ENCODE results near the gene EPHA8.

Gene EPHA8

GRCh38 chr1:22586356-22587130, 23.3 kb downstream of the EPHA8 start:
- Histone ChIP-seq H3K14ac (ENCODE audit: low read length in 2 of 2) (peak overlapping the region in 1 of 2 experiments; percentile 37), H3K36me3 (ENCODE audit: control insufficient read depth in 1 of 2, insufficient read depth in 2 of 2, low read depth in 1 of 2, low read length in 2 of 2) (no peaks in the 10 kb centered on the region), H3K4ac (ENCODE audit: low read depth in 1 of 2, low read length in 2 of 2) (no peak overlapping the region), H3K9me3 (ENCODE audit: control insufficient read depth, low read length) (no peaks in the 10 kb centered on the region), H2BK120ac (ENCODE audit: low read depth, low read length) (no peak overlapping the region), H3K9ac (ENCODE audit: low read length) (no peak overlapping the region), H3K79me1 (replicated peaks; ENCODE audit: low read length, poor library complexity, severe bottlenecking) (no peaks in the 10 kb centered on the region), H3K18ac (ENCODE audit: low read depth in 1 of 2, low read length in 2 of 2) (no peak overlapping the region), H2BK5ac (ENCODE audit: low read depth, low read length, poor library complexity, severe bottlenecking) (no peak overlapping the region), H3K27ac (ENCODE audit: low read length, poor library complexity, severe bottlenecking) (no peak overlapping the region), H4K91ac (ENCODE audit: low read length) (no peak overlapping the region), H3K4me1 (ENCODE audit: control insufficient read depth, insufficient read depth, low read depth, low read length) (peaks cover 2% of the 10 kb centered on the region), H3K4me3 (ENCODE audit: insufficient read depth in 1 of 2, low read depth in 1 of 2, low read length in 2 of 2) (no peak overlapping the region), H2AK5ac (ENCODE audit: low read length, severe bottlenecking) (no peak overlapping the region), H2BK15ac (ENCODE audit: low read depth, poor library complexity, severe bottlenecking) (no peak overlapping the region), H2BK12ac (ENCODE audit: low read length in 2 of 2) (no peak overlapping the region), H3K23ac (ENCODE audit: low read length in 2 of 2) (no peak overlapping the region), H3K4me2 (ENCODE audit: low read length, poor library complexity, severe bottlenecking) (no peak overlapping the region), H4K8ac (ENCODE audit: low read length) (no peak overlapping the region), H2AFZ (ENCODE audit: low read depth, low read length) (no peak overlapping the region), H3K27me3 (ENCODE audit: control insufficient read depth in 1 of 2, insufficient read depth in 1 of 2, low read length in 2 of 2) (peaks cover 68 to 80% of the 10 kb centered on the region in 2 experiments)
- DNase-seq, result no peak
- 86% methylated on average over 19 of the region's 19 CpGs for WGBS

- Histone ChIP-seq H2BK15ac (ENCODE audit: low read depth, poor library complexity, severe bottlenecking) (no peak overlapping the region), H2BK5ac (ENCODE audit: low read depth, low read length, poor library complexity, severe bottlenecking) (no peak overlapping the region), H4K8ac (ENCODE audit: low read length) (no peak overlapping the region), H2AFZ (ENCODE audit: low read depth, low read length) (no peak overlapping the region), H3K79me1 (replicated peaks; ENCODE audit: low read length, poor library complexity, severe bottlenecking) (no peaks in the 10 kb centered on the region), H3K27me3 (ENCODE audit: control insufficient read depth in 1 of 2, insufficient read depth in 1 of 2, low read length in 2 of 2) (peaks cover 74 to 81% of the 10 kb centered on the region in 2 experiments), H3K4me1 (ENCODE audit: control insufficient read depth, insufficient read depth, low read depth, low read length) (peaks cover 5% of the 10 kb centered on the region), H3K9me3 (ENCODE audit: control insufficient read depth, low read length) (no peaks in the 10 kb centered on the region), H3K9ac (ENCODE audit: low read length) (no peak overlapping the region), H3K4ac (ENCODE audit: low read depth in 1 of 2, low read length in 2 of 2) (no peak overlapping the region), H3K27ac (ENCODE audit: low read length, poor library complexity, severe bottlenecking) (no peak overlapping the region), H3K4me2 (ENCODE audit: low read length, poor library complexity, severe bottlenecking) (no peak overlapping the region), H2BK12ac (ENCODE audit: low read length in 2 of 2) (no peak overlapping the region), H3K36me3 (ENCODE audit: control insufficient read depth in 1 of 2, insufficient read depth in 2 of 2, low read depth in 1 of 2, low read length in 2 of 2) (no peaks in the 10 kb centered on the region), H4K91ac (ENCODE audit: low read length) (no peak overlapping the region), H3K23ac (ENCODE audit: low read length in 2 of 2) (no peak overlapping the region), H3K14ac (ENCODE audit: low read length in 2 of 2) (no peak overlapping the region), H2AK5ac (ENCODE audit: low read length, severe bottlenecking) (no peak overlapping the region), H3K4me3 (ENCODE audit: insufficient read depth in 1 of 2, low read depth in 1 of 2, low read length in 2 of 2) (no peak overlapping the region), H2BK120ac (ENCODE audit: low read depth, low read length) (no peak overlapping the region), H3K18ac (ENCODE audit: low read depth in 1 of 2, low read length in 2 of 2) (no peak overlapping the region)
- no peak for DNase-seq
- 81% methylated on average over 7 of the region's 7 CpGs for WGBS
Observed at GRCh38 chr1:22587247-22587646, 24.0 kb downstream of the EPHA8 start.

- Histone ChIP-seq H3K27ac (ENCODE audit: low read length, poor library complexity, severe bottlenecking) (no peak overlapping the region), H2AK5ac (ENCODE audit: low read length, severe bottlenecking) (no peak overlapping the region), H4K91ac (ENCODE audit: low read length) (no peak overlapping the region), H3K18ac (ENCODE audit: low read depth in 1 of 2, low read length in 2 of 2) (no peak overlapping the region), H3K4me3 (ENCODE audit: insufficient read depth in 1 of 2, low read depth in 1 of 2, low read length in 2 of 2) (no peak overlapping the region), H2BK12ac (ENCODE audit: low read length in 2 of 2) (no peak overlapping the region), H3K14ac (ENCODE audit: low read length in 2 of 2) (no peak overlapping the region), H2AFZ (ENCODE audit: low read depth, low read length) (no peak overlapping the region), H3K27me3 (ENCODE audit: control insufficient read depth in 1 of 2, insufficient read depth in 1 of 2, low read length in 2 of 2) (peaks cover 78 to 81% of the 10 kb centered on the region in 2 experiments), H3K9me3 (ENCODE audit: control insufficient read depth, low read length) (no peaks in the 10 kb centered on the region), H3K9ac (ENCODE audit: low read length) (no peak overlapping the region), H3K36me3 (ENCODE audit: control insufficient read depth in 1 of 2, insufficient read depth in 2 of 2, low read depth in 1 of 2, low read length in 2 of 2) (no peaks in the 10 kb centered on the region), H3K79me1 (replicated peaks; ENCODE audit: low read length, poor library complexity, severe bottlenecking) (no peaks in the 10 kb centered on the region), H2BK120ac (ENCODE audit: low read depth, low read length) (no peak overlapping the region), H3K4me1 (ENCODE audit: control insufficient read depth, insufficient read depth, low read depth, low read length) (peaks cover 5% of the 10 kb centered on the region), H4K8ac (ENCODE audit: low read length) (no peak overlapping the region), H3K23ac (ENCODE audit: low read length in 2 of 2) (no peak overlapping the region), H2BK15ac (ENCODE audit: low read depth, poor library complexity, severe bottlenecking) (no peak overlapping the region), H3K4ac (ENCODE audit: low read depth in 1 of 2, low read length in 2 of 2) (no peak overlapping the region), H2BK5ac (ENCODE audit: low read depth, low read length, poor library complexity, severe bottlenecking) (no peak overlapping the region), H3K4me2 (ENCODE audit: low read length, poor library complexity, severe bottlenecking) (no peak overlapping the region)
- WGBS, result 90% methylated on average over 24 of the region's 24 CpGs
- no peak for DNase-seq
Observed at GRCh38 chr1:22588899-22589422, 25.7 kb downstream of the EPHA8 start.

GRCh38 chr1:22591576-22591975, 28.3 kb downstream of the EPHA8 start:
- Histone ChIP-seq H2BK5ac (ENCODE audit: low read depth, low read length, poor library complexity, severe bottlenecking) (no peak overlapping the region), H2BK12ac (ENCODE audit: low read length in 2 of 2) (no peak overlapping the region), H4K91ac (ENCODE audit: low read length) (no peak overlapping the region), H2BK120ac (ENCODE audit: low read depth, low read length) (no peak overlapping the region), H2AK5ac (ENCODE audit: low read length, severe bottlenecking) (no peak overlapping the region), H3K18ac (ENCODE audit: low read depth in 1 of 2, low read length in 2 of 2) (no peak overlapping the region), H3K9me3 (ENCODE audit: control insufficient read depth, low read length) (no peaks in the 10 kb centered on the region), H4K8ac (ENCODE audit: low read length) (no peak overlapping the region), H3K36me3 (ENCODE audit: control insufficient read depth in 1 of 2, insufficient read depth in 2 of 2, low read depth in 1 of 2, low read length in 2 of 2) (no peaks in the 10 kb centered on the region), H3K27me3 (ENCODE audit: control insufficient read depth in 1 of 2, insufficient read depth in 1 of 2, low read length in 2 of 2) (peaks cover 75 to 80% of the 10 kb centered on the region in 2 experiments), H3K23ac (ENCODE audit: low read length in 2 of 2) (no peak overlapping the region), H3K27ac (ENCODE audit: low read length, poor library complexity, severe bottlenecking) (no peak overlapping the region), H3K14ac (ENCODE audit: low read length in 2 of 2) (no peak overlapping the region), H3K4me1 (ENCODE audit: control insufficient read depth, insufficient read depth, low read depth, low read length) (peaks cover 5% of the 10 kb centered on the region), H3K79me1 (replicated peaks; ENCODE audit: low read length, poor library complexity, severe bottlenecking) (no peaks in the 10 kb centered on the region), H3K4me3 (ENCODE audit: insufficient read depth in 1 of 2, low read depth in 1 of 2, low read length in 2 of 2) (no peak overlapping the region), H2AFZ (ENCODE audit: low read depth, low read length) (no peak overlapping the region), H3K9ac (ENCODE audit: low read length) (no peak overlapping the region), H3K4me2 (ENCODE audit: low read length, poor library complexity, severe bottlenecking) (no peak overlapping the region), H2BK15ac (ENCODE audit: low read depth, poor library complexity, severe bottlenecking) (no peak overlapping the region), H3K4ac (ENCODE audit: low read depth in 1 of 2, low read length in 2 of 2) (no peak overlapping the region)
- WGBS, result 67% methylated on average over 8 of the region's 8 CpGs
- DNase-seq, result no peak
